Brain pericyte (primary cell): ENCODE data around the gene KRTAP5-7.
"Not testable (repeated sequence)": the region's sequence is repeated elsewhere in the genome, so short reads cannot be mapped to it uniquely, and the experiment has no call there.

Experiments used
- DNase-seq: peaks from one replicate; pipeline ENCODE4 v3.0.0-alpha.2; 2012; ENCODE audit warnings: low read depth, low spot score

Gene KRTAP5-7

GRCh38 chr11:71532036-71532610 lies 5.1 kb downstream of the KRTAP5-7 start:
- no peak for DNase-seq

DNA sequence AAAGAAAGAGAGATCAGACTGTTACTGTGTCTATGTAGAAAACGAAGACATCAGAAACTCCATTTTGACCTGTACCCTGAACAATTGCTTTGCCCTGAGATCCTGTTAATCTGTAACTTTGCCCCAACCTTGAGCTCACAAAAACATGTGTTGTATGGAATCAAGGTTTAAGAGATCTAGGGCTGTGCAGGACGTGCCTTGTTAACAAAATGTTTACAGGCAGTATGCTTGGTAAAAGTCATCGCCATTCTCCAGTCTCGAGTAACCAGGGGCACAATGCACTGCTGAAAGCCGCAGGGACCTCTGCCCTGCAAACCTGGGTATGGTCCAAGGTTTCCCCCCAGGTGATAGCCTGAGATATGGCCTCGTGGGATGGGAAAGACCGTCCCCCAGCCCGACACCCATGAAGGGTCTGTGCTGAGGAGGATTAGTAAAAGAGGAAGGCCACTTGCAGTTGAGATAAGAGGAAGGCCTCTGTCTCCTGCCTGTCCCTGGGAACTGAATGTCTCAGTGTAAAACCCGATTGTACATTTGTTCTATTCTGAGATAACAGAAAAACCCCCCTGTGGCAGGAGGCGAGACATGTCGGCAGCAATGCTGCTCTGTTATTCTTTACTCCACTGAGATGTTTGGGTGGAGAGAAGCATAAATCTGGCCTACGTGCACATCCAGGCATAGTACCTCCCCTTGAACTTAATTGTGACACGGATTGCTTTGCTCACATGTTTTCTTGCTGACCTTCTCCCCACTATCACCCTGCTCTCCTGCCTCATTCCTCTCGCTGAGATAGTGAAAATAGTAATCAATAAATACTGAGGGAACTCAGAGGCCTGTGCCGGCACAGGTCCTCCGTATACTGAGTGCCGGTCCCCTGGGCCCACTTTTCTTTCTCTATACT lies 7.9 kb downstream of the KRTAP5-7 start:
- DNase-seq: not testable (repeated sequence)

GRCh38 chr11:71535825-71536224 lies 8.8 kb downstream of the KRTAP5-7 start:
- no peak for DNase-seq

DNA sequence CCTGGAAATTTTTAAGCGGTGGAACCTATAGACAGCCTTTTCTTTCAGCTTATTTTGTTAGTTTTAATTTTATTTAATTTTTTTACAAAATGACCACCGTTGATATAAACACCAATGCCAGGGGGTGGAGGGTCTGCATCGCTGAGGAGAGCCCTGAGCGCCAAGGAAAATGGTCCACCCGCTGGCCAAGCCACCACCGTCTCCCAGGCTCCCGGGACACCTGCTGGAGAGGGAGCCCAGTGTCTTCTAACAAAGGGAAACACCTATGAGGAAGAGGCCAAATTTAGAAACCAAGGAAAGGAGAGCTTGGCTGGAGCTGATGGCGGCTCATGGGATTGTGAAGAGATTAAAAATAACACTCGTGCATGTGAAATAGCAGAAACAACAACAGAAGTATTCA lies 10.5 kb downstream of the KRTAP5-7 start:
- DNase-seq: no peak

GRCh38 chr11:71537977-71538665 lies 11.1 kb downstream of the KRTAP5-7 start, which contains the start of gene KRTAP5-8:
TSS of gene KRTAP5-8 (plus strand) at chr11:71538025. CDS start at chr11:71538056, 31 bp downstream.
- DNase-seq: not testable (repeated sequence)

DNA sequence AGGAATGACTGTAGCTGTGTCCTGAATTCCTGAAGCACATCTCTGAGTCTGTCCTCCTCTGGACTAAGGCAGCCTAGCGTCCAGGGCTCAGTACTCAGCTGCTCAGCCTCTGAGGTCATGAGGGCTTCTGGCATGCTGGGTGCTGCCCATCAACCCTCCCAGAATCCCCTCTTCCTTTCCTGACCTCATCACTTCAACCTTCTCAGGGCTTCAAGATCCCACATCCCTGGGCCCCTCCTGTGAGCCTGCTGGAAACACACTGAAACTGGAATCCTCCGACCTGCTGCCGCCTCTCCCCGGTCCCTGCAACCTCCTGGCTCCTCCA lies 11.6 kb downstream of the KRTAP5-7 start:
- no peak for DNase-seq

DNA sequence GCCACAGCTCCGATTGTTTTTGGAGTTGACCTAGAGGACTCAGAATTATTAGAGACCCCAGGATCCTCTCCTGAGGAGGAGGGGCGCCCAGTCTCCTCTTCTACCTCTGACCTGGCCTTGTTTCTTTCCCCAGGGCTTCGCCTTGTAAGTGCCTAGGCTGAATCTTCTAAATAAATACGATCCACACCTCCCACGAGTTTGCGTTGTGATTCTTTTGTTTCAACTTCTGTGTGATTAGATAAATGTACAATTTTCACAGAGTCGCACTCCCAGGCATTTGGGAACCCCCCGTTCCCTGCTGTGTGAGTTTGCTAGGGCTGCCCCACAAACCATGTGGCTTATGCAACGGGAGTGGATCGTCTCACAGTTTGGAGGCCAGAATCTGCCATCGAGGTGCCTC lies 11.9 kb downstream of the KRTAP5-7 start:
- no peak for DNase-seq

DNA sequence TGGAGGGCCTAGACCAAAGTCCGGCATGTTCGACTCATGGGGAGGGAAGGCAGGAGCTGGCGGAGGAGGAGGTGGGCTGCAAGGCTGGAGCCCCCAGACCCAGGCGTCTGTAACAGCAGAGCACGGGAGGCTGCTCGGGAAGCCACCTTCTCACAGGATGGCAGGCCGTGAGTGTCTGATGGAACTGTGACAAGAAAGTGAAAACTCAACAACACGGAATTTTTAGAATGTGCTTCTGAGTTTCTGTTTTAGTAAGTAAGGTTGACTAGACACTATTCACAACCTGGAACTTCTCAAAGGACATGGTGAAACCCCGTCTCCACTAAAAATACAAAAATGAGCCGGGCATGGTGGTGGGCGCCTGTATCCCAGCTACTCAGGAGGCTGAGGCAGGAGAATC lies 12.9 kb downstream of the KRTAP5-7 start:
- DNase-seq: not testable (repeated sequence)

GRCh38 chr11:71540521-71541304 lies 13.6 kb downstream of the KRTAP5-7 start:
- DNase-seq: not testable (repeated sequence)

DNA sequence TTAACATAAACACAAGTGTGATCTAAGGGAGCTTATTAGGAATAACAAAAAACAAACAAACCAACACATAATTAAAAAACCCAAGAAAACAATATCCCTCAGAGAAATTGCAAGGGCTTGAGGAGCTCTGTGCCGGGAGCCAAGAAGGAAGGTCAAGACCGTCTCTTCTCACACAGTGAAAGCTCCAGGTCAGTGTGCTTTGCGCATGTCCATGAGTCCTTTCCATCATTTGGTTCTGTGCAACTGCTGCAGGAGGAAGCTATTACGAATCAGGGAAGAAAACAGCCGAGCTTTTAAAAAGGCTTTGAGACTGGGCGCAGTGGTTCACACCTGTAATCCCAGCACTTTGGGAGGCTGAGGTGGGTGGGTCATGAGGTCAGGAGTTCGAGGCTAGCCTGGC lies 15.3 kb downstream of the KRTAP5-7 start:
- no peak for DNase-seq

DNA sequence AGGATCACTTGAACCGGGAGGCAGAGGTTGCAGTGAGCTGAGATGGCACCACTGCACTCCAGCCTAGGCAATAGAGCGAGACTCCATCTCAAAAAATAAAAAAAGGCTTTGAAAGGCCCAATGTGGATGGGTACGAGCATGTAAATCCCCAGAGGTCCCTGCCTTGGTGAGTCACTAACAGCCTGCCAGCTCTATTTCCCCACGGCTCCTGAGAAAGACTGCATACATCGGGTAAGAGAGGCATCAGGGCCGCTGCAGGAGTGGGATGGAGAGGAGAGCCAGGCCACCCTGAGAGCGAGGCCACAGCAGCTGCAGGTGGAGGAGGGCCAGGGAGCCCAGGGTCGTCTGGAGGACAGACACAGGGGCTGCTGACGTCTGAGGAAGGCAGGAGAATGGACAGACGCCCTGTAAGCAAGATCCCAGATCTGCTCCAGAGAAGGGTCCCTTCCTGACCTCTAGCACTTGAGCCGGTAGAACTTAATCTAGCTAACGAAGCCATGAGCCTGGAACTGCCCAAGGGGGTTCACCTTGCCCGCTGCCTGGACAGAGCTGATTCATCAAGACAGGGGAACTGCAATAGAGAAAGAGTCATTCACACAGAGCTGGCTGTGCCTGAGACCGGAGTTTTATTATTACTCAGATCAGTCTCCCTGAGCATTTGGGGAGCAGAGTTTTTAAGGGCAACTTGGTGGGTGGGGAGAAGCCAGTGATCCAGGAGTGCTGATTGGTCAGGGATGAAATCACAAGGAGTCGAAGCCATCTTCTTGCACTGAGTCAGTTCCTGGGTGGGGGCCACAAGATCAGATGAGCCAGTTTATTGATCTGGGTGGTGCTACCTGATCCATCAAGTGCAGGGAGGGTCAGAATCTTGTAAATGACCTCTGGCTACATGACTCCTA lies 16.1 kb downstream of the KRTAP5-7 start:
- DNase-seq: no peak

DNA sequence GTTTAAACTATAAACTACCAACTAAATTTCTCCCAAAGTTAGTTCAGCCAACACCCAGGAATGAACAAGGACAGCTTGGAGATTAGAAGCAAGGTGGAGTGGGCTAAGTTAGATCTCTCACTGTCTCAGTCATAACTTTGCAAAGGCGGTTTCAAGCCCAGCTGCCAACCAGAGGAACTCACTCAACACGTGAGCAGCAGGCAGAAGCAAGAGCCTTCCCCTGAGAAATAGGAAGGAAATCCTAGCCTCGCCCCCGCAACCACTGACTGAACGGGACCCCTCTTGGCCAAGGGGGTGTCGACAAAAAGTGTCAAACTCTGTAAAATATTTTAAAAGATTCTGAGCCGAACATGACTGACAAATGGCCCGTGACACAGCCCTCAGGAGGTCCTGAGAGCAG lies 16.8 kb downstream of the KRTAP5-7 start:
- DNase-seq: no peak

- DNase-seq: no peak
Observed at GRCh38 chr11:71544525-71545214, 17.6 kb downstream of the KRTAP5-7 start.

GRCh38 chr11:71545405-71545966 lies 18.4 kb downstream of the KRTAP5-7 start:
- no peak for DNase-seq

GRCh38 chr11:71548120-71548519 lies 21.1 kb downstream of the KRTAP5-7 start, which contains the start of gene KRTAP5-9:
TSS of gene KRTAP5-9 (plus strand) at chr11:71548420. CDS start at chr11:71548658, 238 bp downstream.
- DNase-seq: no peak

DNA sequence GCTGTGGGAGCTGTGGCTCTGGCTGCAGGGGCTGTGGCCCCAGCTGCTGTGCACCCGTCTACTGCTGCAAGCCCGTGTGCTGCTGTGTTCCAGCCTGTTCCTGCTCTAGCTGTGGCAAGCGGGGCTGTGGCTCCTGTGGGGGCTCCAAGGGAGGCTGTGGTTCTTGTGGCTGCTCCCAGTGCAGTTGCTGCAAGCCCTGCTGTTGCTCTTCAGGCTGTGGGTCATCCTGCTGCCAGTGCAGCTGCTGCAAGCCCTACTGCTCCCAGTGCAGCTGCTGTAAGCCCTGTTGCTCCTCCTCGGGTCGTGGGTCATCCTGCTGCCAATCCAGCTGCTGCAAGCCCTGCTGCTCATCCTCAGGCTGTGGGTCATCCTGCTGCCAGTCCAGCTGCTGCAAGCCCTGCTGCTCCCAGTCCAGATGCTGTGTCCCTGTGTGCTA lies 21.7 kb downstream of the KRTAP5-7 start:
- DNase-seq: no peak

- no peak for DNase-seq
Observed at GRCh38 chr11:71551711-71552110, 24.6 kb downstream of the KRTAP5-7 start.

- no peak for DNase-seq
Observed at GRCh38 chr11:71554996-71555395, 27.9 kb downstream of the KRTAP5-7 start.

DNA sequence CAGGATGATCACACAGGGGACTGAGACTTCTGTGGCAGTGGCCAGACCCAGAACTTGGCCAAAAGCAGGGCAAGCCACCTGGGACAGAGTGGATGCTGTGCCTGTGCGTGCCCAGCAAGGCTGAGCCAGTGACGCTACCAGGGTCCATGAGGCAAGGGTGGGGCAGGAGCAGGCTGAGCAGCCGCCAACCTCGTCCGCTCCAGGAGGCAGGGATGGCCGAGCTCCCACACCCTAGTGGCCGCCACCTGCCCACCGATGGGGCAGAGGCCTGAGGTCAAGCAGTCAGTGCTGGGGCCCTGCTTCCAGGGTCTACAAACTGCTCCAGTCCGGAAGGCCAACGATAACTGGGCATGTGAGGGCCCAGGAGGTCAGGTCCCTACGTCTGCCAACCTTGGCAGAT lies 28.4 kb downstream of the KRTAP5-7 start:
- DNase-seq: no peak

DNA sequence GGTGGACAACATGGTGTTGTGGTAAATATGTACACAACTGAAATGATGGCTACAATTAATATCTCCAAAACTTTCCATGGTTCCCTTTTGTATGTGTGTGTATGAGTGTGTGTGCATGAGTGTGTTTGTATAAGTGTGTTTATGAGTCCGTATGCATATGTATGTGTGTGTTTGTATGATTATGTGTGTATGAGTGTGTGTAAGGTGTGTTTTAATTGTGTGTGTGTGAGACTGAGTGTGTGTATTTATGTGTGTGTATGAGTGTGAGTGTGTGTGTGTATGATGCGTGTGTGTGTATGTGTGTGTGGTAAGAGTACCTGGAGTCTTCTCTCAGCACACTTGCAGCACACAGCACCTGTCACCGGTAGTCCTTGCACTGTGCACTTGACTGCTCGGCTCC lies 29.0 kb downstream of the KRTAP5-7 start:
- DNase-seq: no peak
